Large intestine (tissue), 3 donors: ENCODE results near the gene IFITM10. TPM values are rescaled to one million over a fixed set of nuclear protein-coding genes. Genes with fewer than 3 reads are reported as not detected.
A peak's percentile ranks its signal among the peaks of the same experiment; 100 is the strongest.

Experiments
- DNase-seq, 2 donors: peaks; one replicate each; pipeline versions ENCODE4 v3.0.0 to v3.0.0-alpha.2; 2013
- H3K27ac ChIP-seq: one replicate; pipeline ENCODE4 v1.5.1; 2013; ENCODE audit warnings: low read length
- H3K27me3 ChIP-seq: 2 replicates; pipeline ENCODE4 v1.6.1; 2013; ENCODE audit warnings: low read length; ENCODE audit not compliant: control insufficient read depth, insufficient read depth
- H3K36me3 ChIP-seq: 2 replicates; pipeline ENCODE4 v1.6.1; 2013; ENCODE audit warnings: low read length; ENCODE audit not compliant: control insufficient read depth, insufficient read depth
- H3K4me1 ChIP-seq: one replicate; pipeline ENCODE4 v1.6.1; 2013; ENCODE audit warnings: low read length; ENCODE audit not compliant: control insufficient read depth, insufficient read depth
- H3K4me3 ChIP-seq: one replicate; pipeline ENCODE4 v1.5.1; 2013; ENCODE audit warnings: low read length
- H3K9me3 ChIP-seq: one replicate; pipeline ENCODE4 v1.6.1; 2013; ENCODE audit warnings: mild to moderate bottlenecking, low read depth, low read length, moderate library complexity; ENCODE audit not compliant: control insufficient read depth
- WGBS: methylation state at CpG from one replicate; pipeline ENCODE4 v1.1.5; 2013; ENCODE audit warnings: low lambda C conversion rate; ENCODE audit not compliant: insufficient coverage; 5-methylcytosine and 5-hydroxymethylcytosine counted together
- polyA plus RNA-seq: library from polyadenylated mRNA; unstranded; fragments of 120-200 nt; gene quantifications from one replicate; pipeline ENCODE4 v1.2.1, GENCODE V29; 2013

The IFITM10 gene
- polyA plus RNA-seq, 1 donor = 0.67 TPM

DNA sequence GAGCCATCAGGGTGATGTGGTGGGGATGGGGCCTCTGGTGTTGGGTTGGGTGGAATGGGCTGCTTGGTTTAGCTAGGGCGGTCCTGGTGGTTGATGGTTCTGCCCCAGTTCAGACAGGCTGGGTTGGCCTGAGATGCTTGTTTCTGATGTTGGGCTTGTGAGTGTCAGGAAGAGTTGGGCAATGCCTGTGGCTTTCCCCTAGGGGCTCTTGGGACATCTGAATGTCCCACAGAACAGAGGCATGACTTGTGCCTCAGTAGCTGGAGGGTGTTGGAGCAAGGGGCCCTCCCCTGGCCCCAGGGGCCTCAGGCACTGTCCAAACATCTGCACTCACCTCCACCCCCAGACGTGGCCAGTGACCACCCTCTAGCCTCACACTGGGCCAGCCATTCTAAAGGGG, 27.3 kb upstream of the IFITM10 start:
- DNase-seq = no peak
- no peak overlapping the region for H3K27ac ChIP-seq
- H3K4me3 ChIP-seq = no peak overlapping the region
- no peaks in the 10 kb centered on the region for H3K27me3 ChIP-seq
- H3K36me3 ChIP-seq = no peaks in the 10 kb centered on the region
- peaks cover 8% of the 10 kb centered on the region for H3K4me1 ChIP-seq
- peaks cover 11% of the 10 kb centered on the region for H3K9me3 ChIP-seq
- WGBS = no CpG with 5 or more reads among the region's 2 CpGs

DNA sequence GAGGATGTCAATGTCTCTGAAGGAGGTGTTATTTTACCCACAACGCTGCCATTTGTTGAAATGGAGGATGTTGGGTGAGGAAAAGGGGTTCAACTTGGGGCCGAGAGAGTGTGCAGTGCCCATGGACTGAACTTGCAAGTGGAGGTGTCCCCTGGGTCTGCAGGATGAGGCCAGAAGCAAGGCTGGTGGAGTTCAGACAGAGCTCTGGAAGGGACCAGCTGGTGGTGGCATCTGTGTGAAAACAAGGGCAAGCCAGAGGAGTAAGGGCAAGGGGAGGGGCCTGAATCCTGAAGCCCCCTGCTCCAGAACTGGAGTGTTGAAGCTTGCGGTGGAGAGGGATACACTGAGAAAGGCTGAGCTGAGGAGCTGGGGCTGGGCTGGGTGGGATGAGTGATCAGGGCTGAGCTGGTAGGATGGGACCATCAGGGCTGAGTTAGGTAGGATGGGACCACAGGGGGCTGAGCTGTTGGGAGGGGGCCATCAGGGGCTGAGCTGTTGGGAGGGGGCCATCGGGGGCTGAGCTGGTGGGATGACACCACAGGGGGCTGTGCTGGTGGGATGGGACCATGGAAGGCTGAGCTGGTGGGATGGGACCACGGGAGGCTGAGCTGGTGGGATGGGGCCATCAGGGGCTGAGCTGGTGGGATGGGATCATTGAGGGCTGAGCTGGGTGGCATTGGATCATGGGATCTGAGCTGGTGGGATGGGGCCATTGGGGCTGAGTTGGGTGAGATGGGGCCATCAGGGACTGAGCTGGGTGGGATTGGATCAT, 26.7 kb upstream of the IFITM10 start:
- Histone ChIP-seq H3K4me1 (peaks cover 13% of the 10 kb centered on the region), H3K27ac (no peak overlapping the region), H3K9me3 (peaks cover 11% of the 10 kb centered on the region), H3K4me3 (no peak overlapping the region), H3K36me3 (no peaks in the 10 kb centered on the region), H3K27me3 (no peaks in the 10 kb centered on the region)
- no peak for DNase-seq
- WGBS = no CpG with 5 or more reads among the region's 5 CpGs

DNA sequence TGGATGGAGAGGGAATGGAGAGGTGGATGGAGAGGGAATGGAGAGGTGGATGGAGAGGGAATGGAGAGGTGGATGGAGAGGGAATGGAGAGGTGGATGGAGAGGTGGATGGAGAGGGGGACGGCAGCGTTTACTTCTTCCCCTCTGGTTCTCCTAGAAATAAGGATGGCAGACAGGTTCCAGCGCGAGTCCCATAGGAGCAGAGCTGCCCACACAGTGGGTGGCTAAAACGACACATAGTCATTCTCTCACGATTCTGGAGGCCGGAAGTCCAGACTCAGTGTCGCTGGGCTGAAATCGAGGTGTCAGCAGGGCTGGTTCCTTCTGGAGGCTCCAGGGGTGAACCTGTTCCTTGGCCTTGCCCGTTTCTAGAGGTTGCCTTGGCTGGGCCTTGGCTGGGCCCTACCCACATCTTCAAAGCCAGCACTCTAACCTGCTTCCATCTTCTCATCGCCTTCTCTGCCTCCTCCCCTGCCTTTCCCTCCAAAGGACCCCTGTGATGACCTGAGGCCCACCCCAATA, 26.0 kb upstream of the IFITM10 start:
- no CpG with 5 or more reads among the region's 11 CpGs for WGBS
- DNase-seq = no peak
- H3K27ac ChIP-seq = no peak overlapping the region

DNA sequence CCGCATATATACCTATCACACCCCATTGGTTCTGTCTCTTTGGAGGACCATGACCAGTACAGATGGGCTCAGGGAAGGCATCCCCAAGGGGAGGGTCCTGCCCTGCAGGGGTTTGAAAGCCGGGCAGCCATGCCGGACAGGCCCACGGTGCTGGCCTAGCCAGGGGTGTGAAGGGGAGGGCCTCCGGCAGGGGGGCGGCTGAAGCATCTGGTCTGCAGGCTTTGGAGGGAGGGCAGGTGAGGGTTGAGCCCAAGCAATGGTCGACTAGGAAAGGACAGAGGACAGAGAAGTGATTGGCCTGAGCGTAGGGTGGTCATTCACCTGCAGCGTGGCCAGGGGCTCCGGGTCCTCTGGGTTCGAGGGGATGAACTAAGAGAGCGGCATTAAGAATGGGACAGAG, 24.5 kb upstream of the IFITM10 start:
- no CpG with 5 or more reads among the region's 12 CpGs for WGBS

More for the DNA sequence above, 26.0 kb upstream of the IFITM10 start:
- Histone ChIP-seq H3K9me3 (peaks cover 11% of the 10 kb centered on the region), H3K4me1 (peaks cover 13% of the 10 kb centered on the region), H3K4me3 (no peak overlapping the region), H3K36me3 (no peaks in the 10 kb centered on the region), H3K27me3 (peaks cover 2% of the 10 kb centered on the region)

DNA sequence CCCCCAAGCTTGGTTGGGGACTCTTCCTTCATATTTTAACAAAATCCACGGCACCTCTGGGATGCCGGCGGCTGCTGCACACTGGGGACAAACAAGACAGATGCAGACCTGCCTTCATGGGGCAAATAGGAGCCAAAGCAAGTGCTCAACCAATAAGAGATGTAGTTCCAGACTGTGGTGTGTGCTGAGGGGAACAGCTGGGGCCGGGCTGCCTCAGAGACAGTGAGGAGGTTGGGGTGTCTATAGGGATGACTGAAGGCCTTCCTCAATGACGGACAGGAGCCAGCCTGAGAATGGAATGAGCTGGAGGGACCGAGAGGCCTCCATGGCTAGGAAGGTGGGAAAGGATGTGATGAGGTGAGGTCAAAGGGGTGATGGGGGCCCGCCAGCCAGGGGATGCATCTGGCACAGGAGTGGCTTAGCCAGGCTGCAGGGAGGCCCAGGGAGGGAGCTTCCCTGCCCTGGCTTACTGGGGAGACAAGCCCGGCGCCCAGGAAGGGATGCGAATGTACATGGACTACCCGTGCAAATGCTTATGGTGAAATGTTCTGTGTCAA, 23.7 kb upstream of the IFITM10 start:
- Histone ChIP-seq H3K4me1 (peaks cover 13% of the 10 kb centered on the region), H3K9me3 (peaks cover 11% of the 10 kb centered on the region), H3K4me3 (no peak overlapping the region), H3K27me3 (peaks cover 2% of the 10 kb centered on the region), H3K36me3 (no peaks in the 10 kb centered on the region), H3K27ac (no peak overlapping the region)
- WGBS = no CpG with 5 or more reads among the region's 11 CpGs
- no peak for DNase-seq

More for the DNA sequence above, 24.5 kb upstream of the IFITM10 start:
- H3K27ac ChIP-seq = no peak overlapping the region
- H3K9me3 ChIP-seq = peaks cover 11% of the 10 kb centered on the region
- peaks cover 13% of the 10 kb centered on the region for H3K4me1 ChIP-seq
- peaks cover 2% of the 10 kb centered on the region for H3K27me3 ChIP-seq
- no peaks in the 10 kb centered on the region for H3K36me3 ChIP-seq
- no peak for DNase-seq
- H3K4me3 ChIP-seq = no peak overlapping the region

DNA sequence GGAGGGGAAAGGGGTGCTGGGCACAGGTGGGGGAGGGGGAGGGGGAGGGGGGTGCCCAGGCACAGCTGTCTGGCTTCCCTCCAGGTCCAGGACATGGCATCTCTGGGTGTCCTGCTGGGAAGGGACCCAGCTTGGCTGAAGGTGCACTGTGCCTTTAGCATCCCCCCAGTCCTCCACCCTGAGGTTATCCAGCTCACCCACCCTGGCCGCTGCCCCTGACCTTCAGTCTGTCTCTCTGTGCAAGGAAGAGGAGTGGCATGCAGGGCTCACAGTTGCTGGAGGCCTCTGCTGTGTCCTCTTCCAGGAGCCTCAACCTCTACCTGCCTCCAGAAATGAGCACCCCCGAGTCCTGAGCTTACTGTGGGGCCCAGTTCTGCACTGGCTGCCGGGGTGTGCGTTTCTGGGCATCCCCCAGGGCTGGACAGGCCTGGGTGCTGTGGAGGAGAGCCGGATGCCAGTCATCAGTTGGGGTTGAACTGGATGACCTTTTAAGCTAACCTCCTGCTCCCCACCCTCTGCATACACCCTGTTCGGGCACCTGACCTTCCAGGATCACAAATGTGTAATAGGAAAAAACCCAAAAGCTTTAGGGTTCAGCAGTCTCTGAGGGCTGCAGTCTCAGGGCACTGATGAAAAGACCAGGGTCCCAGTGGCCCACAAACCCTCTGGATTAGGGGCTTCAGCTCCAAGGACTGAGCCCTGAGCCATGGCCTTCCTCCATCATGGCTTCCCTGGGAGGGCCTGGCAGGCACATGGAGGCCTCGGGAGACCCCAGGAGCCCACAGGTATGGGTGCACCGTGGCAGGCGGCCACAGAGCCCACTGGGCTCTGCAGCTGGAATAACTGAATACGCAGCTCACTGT, 23.0 kb upstream of the IFITM10 start:
- H3K27me3 ChIP-seq = peaks cover 2% of the 10 kb centered on the region
- DNase-seq = no peak
- H3K9me3 ChIP-seq = peaks cover 11% of the 10 kb centered on the region
- peaks cover 9% of the 10 kb centered on the region for H3K4me1 ChIP-seq
- no peaks in the 10 kb centered on the region for H3K36me3 ChIP-seq
- no CpG with 5 or more reads among the region's 10 CpGs for WGBS
- no peak overlapping the region for H3K4me3 ChIP-seq
- no peak overlapping the region for H3K27ac ChIP-seq

DNA sequence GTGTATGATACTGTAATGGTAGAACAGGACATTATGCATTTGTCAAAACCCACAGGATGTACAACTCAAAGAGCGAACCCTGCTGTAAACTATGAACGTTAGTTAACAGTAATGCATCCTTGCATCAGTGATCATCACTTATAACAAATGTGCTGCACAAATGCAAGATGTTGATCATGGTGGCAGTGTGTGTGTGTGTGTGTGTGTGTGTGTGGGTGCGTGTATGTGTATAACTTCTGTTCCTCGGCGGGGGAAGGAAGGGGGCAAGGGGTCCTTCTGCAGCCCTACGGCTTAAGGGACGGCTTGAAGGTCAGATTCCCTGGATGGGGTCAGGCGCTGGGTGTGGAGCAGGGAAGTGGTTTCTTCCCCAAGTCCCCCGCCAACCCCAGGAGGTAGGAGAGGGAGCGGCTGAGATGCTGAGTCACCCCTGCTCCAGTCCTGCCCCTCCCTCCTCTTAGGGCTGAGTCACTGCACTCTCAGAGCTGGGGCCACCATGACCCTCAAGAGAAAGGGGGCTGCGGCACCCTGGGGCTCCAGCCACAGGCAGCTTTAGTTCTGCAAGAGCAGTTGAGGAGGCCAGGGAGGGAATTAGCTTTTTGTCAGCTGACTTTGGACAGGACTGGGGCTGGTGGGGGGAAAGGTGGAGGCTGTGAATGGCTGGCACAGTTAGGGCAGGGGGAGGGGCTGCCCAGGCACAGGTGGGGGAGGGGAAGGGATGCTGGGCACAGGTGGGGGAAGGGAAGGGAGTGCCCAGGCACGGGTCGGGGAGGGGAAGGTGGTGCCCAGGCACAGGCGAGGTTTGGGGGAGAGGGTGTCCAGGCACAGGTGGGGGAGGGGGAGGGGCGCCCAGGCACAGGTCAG, 22.1 kb upstream of the IFITM10 start:
- peak; percentile 46 to 68 for DNase-seq
- Histone ChIP-seq H3K4me1 (peaks cover 5% of the 10 kb centered on the region), H3K36me3 (no peaks in the 10 kb centered on the region), H3K27ac (no peak overlapping the region), H3K9me3 (peaks cover 11% of the 10 kb centered on the region), H3K4me3 (no peak overlapping the region), H3K27me3 (peaks cover 2% of the 10 kb centered on the region)
- WGBS = no CpG with 5 or more reads among the region's 15 CpGs

DNA sequence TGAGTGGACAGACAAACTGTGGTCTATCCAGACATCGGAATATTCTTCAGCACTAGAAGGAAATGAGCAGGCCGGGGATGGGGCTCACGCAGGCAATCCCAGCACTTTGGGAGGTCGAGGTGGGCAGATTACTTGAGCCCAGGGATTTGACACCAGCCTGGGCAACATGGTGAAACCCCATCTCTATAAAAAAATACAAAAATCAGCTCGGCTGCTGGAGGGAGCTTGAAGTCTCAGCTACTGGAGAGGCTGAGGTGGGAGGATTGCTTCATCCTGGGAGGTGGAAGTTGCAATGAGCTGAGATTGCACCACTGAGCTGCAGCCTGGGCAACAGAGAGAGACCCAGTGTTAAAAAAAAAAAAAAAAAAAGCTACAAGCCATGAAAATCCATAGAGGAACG, 21.3 kb upstream of the IFITM10 start:
- Histone ChIP-seq H3K4me1 (peaks cover 5% of the 10 kb centered on the region), H3K27ac (no peak overlapping the region), H3K36me3 (no peaks in the 10 kb centered on the region), H3K4me3 (no peak overlapping the region), H3K9me3 (peaks cover 11% of the 10 kb centered on the region), H3K27me3 (peaks cover 2% of the 10 kb centered on the region)
- 90% methylated on average over 2 of the region's 6 CpGs for WGBS
- no peak for DNase-seq

DNA sequence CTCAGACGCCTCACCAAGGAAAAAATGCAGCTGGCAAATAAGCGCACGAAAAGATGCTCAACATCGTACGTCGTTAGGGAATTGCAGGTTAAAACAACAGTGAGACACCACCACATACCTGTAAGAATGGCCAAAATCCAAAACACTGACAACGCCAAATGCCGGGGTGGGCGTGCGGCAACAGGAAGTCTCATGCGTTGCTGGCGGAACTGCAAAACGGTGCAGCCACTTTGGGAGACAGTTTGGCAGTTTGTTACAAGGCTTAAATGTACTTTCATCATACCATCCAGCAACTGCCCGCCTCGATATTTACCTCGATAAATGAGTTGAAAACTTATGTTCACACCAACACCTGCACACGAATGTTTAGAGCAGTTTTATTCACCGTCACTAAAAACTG, 20.9 kb upstream of the IFITM10 start:
- DNase-seq = no peak
- H3K27me3 ChIP-seq = peaks cover 2% of the 10 kb centered on the region
- 96% methylated on average over 4 of the region's 18 CpGs for WGBS
- no peak overlapping the region for H3K27ac ChIP-seq
- H3K4me1 ChIP-seq = peaks cover 5% of the 10 kb centered on the region
- H3K4me3 ChIP-seq = no peak overlapping the region
- peaks cover 8% of the 10 kb centered on the region for H3K9me3 ChIP-seq
- H3K36me3 ChIP-seq = no peaks in the 10 kb centered on the region
